SK-N-MC (cell line): Measurements from ENCODE around the gene TBC1D12.

Experiments
- EZH2 ChIP-seq: fragments of 200-600 bp; sonication (generic); IDR thresholded peaks from one replicate; pipeline ENCODE4 v1.6.1; 2017; ENCODE audit warnings: antibody characterized with exemption
- POLR2AphosphoS5 ChIP-seq: IDR thresholded peaks from 2 replicates; pipeline ENCODE4 v1.6.1; 2012; ENCODE audit warnings: mild to moderate bottlenecking, low read depth, low read length, borderline replicate concordance

- TF ChIP-seq POLR2AphosphoS5 = no peak
- TF ChIP-seq EZH2 = no peak
Observed at GRCh38 chr10:94443549-94443948, 41.2 kb downstream of the TBC1D12 start.
